ENCODE results near the gene ARHGDIB.

Gene ARHGDIB

GRCh38 chr12:14924541-14924940 is 36.9 kb downstream of the ARHGDIB start:
- DNase-seq = no peak

GRCh38 chr12:14923944-14924343 is 37.5 kb downstream of the ARHGDIB start:
- no peak for DNase-seq

- no peak for DNase-seq
Measured at GRCh38 chr12:14921218-14921617, 40.2 kb downstream of the ARHGDIB start.

- no peak for DNase-seq
Measured at GRCh38 chr12:14920475-14921126, 40.8 kb downstream of the ARHGDIB start.

- no peak for DNase-seq
Measured at GRCh38 chr12:14919455-14919854, 41.9 kb downstream of the ARHGDIB start.

GRCh38 chr12:14915736-14916135 is 45.7 kb downstream of the ARHGDIB start:
- no peak for DNase-seq

GRCh38 chr12:14913381-14913781 is 48.0 kb downstream of the ARHGDIB start:
- DNase-seq = no peak

GRCh38 chr12:14911131-14911530 is 50.3 kb downstream of the ARHGDIB start:
- DNase-seq = no peak

GRCh38 chr12:14910090-14910915 is 51.1 kb downstream of the ARHGDIB start:
- DNase-seq = no peak

- DNase-seq = no peak
Measured at GRCh38 chr12:14907953-14908352, 53.4 kb downstream of the ARHGDIB start.

- no peak for DNase-seq
Measured at GRCh38 chr12:14906114-14906513, 55.3 kb downstream of the ARHGDIB start.

- no peak for DNase-seq
Measured at GRCh38 chr12:14905269-14906004, 56.0 kb downstream of the ARHGDIB start.

GRCh38 chr12:14904854-14905253 is 56.5 kb downstream of the ARHGDIB start:
- no peak for DNase-seq

- DNase-seq = no peak
Measured at GRCh38 chr12:14903386-14904098, 57.9 kb downstream of the ARHGDIB start.

GRCh38 chr12:14902465-14902864 is 58.9 kb downstream of the ARHGDIB start:
- no peak for DNase-seq

- peak; percentile 6 for DNase-seq
Measured at GRCh38 chr12:14901228-14901562, 60.2 kb downstream of the ARHGDIB start.

- DNase-seq = no peak
Measured at GRCh38 chr12:14900521-14901227, 60.7 kb downstream of the ARHGDIB start.

GRCh38 chr12:14896521-14897169 is 64.8 kb downstream of the ARHGDIB start:
- no peak for DNase-seq

- DNase-seq = no peak
Measured at GRCh38 chr12:14893506-14894250, 67.7 kb downstream of the ARHGDIB start.

- no peak for DNase-seq
Measured at GRCh38 chr12:14892726-14893505, 68.5 kb downstream of the ARHGDIB start.

Measured in CD4-positive, alpha-beta T cell treated with Interleukin-17A for 1 hour (primary cell).